GM23338 (cell line): Measurements from ENCODE around the gene REM2. TPM values are rescaled to one million over a fixed set of nuclear protein-coding genes. Genes with fewer than 3 reads are reported as not detected.

Source experiments
- ATAC-seq: fragments of 200-7000 bp; cut with Tn5 transposase; 3 replicates; pipeline ENCODE4 v1.9.1; 2020
- DNase-seq: peaks from one replicate; pipeline ENCODE4 v3.0.0-alpha.2; 2015; ENCODE audit warnings: low spot score
- H2AFZ ChIP-seq: fragments of 200-600 bp; sonication (generic); 2 replicates; pipeline ENCODE4 v1.8.0; 2016; ENCODE audit warnings: antibody characterized with exemption, mild to moderate bottlenecking, moderate library complexity
- H3F3A ChIP-seq: fragments of 200-600 bp; sonication (generic); replicated peaks from 2 replicates; pipeline ENCODE4 v1.8.0; 2017; ENCODE audit warnings: antibody characterized with exemption, mixed run types, low read depth
- H3K27ac ChIP-seq: fragments of 200-600 bp; sonication (generic); 2 replicates; pipeline ENCODE4 v1.6.1; 2016; ENCODE audit warnings: low read depth
- H3K27me3 ChIP-seq: fragments of 200-600 bp; sonication (generic); 2 replicates; pipeline ENCODE4 v1.8.0; 2016; ENCODE audit warnings: mild to moderate bottlenecking, mixed run types, moderate library complexity; ENCODE audit not compliant: insufficient read depth
- H3K36me3 ChIP-seq: fragments of 200-600 bp; sonication (generic); 2 replicates; pipeline ENCODE4 v1.8.0; 2016; ENCODE audit warnings: mild to moderate bottlenecking; ENCODE audit not compliant: insufficient read depth
- H3K4me1 ChIP-seq: fragments of 200-600 bp; sonication (generic); 2 replicates; pipeline ENCODE4 v1.8.0; 2016; ENCODE audit warnings: mild to moderate bottlenecking, moderate library complexity; ENCODE audit not compliant: insufficient read depth
- H3K4me2 ChIP-seq: fragments of 200-600 bp; sonication (generic); 2 replicates; pipeline ENCODE4 v1.7.1; 2017; ENCODE audit warnings: mixed run types
- H3K4me3 ChIP-seq: fragments of 200-600 bp; sonication (generic); 2 replicates; pipeline ENCODE4 v1.6.1; 2016; ENCODE audit warnings: mixed run types
- H3K79me2 ChIP-seq: fragments of 200-600 bp; sonication (generic); replicated peaks from 2 replicates; pipeline ENCODE4 v1.8.0; 2017; ENCODE audit warnings: mild to moderate bottlenecking; ENCODE audit not compliant: insufficient read depth
- H3K9me2 ChIP-seq: fragments of 200-600 bp; sonication (generic); 2 replicates; pipeline ENCODE4 v1.8.0; 2017; ENCODE audit not compliant: insufficient read depth
- H4K20me1 ChIP-seq: fragments of 200-600 bp; sonication (generic); replicated peaks from 2 replicates; pipeline ENCODE4 v1.8.0; 2017; ENCODE audit warnings: mild to moderate bottlenecking; ENCODE audit not compliant: insufficient read depth
- H3K27ac Mint-ChIP-seq: 2 replicates; pipeline ENCODE4 v1.8.0; 2020; ENCODE audit warnings: inconsistent platforms, mild to moderate bottlenecking, moderate library complexity, mixed read lengths
- H3K27me3 Mint-ChIP-seq: 3 replicates; pipeline ENCODE4 v1.8.0; 2022; ENCODE audit warnings: low read depth, mild to moderate bottlenecking, moderate library complexity, mixed read lengths, inconsistent platforms; ENCODE audit not compliant: insufficient read depth, poor library complexity
- H3K36me3 Mint-ChIP-seq: 3 replicates; pipeline ENCODE4 v1.8.0; 2021; ENCODE audit warnings: low read depth, mild to moderate bottlenecking, inconsistent platforms, moderate library complexity, mixed read lengths
- H3K4me1 Mint-ChIP-seq: 3 replicates; pipeline ENCODE4 v1.8.0; 2020; ENCODE audit warnings: mild to moderate bottlenecking, inconsistent platforms, mixed read lengths
- H3K4me3 Mint-ChIP-seq: 3 replicates; pipeline ENCODE4 v1.8.0; 2021; ENCODE audit warnings: moderate library complexity, mild to moderate bottlenecking, inconsistent platforms, mixed read lengths
- H3K9me3 Mint-ChIP-seq: 3 replicates; pipeline ENCODE4 v1.8.0; 2020; ENCODE audit warnings: moderate library complexity, mild to moderate bottlenecking, inconsistent platforms, mixed read lengths
- CREB1 ChIP-seq: fragments of 250-450 bp; sonication (Bioruptor Pico); IDR thresholded peaks from 2 replicates; pipeline ENCODE4 v1.5.0; 2020; ENCODE audit warnings: low read depth, mild to moderate bottlenecking, moderate library complexity
- EZH2 ChIP-seq: fragments of 200-600 bp; sonication (generic); IDR thresholded peaks from one replicate; pipeline ENCODE4 v1.8.0; 2017; ENCODE audit warnings: antibody characterized with exemption, mild to moderate bottlenecking, low read depth; ENCODE audit not compliant: unreplicated experiment
- EZH2phosphoT487 ChIP-seq: fragments of 200-600 bp; sonication (generic); IDR thresholded peaks from one replicate; pipeline ENCODE4 v1.8.1; 2018; ENCODE audit warnings: antibody characterized with exemption; ENCODE audit not compliant: unreplicated experiment
- JUNB ChIP-seq: IDR thresholded peaks from one replicate; pipeline ENCODE4 v1.6.1; 2016; ENCODE audit warnings: antibody characterized with exemption; ENCODE audit not compliant: unreplicated experiment
- POLR2AphosphoS5 ChIP-seq: IDR thresholded peaks from 2 replicates; pipeline ENCODE4 v1.6.1; 2016; ENCODE audit warnings: antibody characterized with exemption, low read depth
- STAT1 ChIP-seq: IDR thresholded peaks from one replicate; pipeline ENCODE4 v1.6.1; 2016; ENCODE audit warnings: antibody characterized with exemption; ENCODE audit not compliant: unreplicated experiment
- ZNF114 ChIP-seq: fragments of 250-450 bp; sonication (Bioruptor Pico); IDR thresholded peaks from 2 replicates; pipeline ENCODE4 v1.5.0; 2020; ENCODE audit warnings: mild to moderate bottlenecking, moderate library complexity
- ZNF331 ChIP-seq: fragments of 250-450 bp; sonication (Bioruptor Pico); IDR thresholded peaks from 2 replicates; pipeline ENCODE4 v1.5.0; 2020; ENCODE audit warnings: low read depth, mild to moderate bottlenecking, moderate library complexity
- polyA plus RNA-seq: library from polyadenylated mRNA; unstranded; fragments of >200 nt; fragmentation: Nextera tagmentation; extraction: Ambion mirVana; gene quantifications from 2 replicates; pipeline ENCODE4 v1.2.1, GENCODE V29; 2016
- total RNA-seq: library from RNA; depleted of rRNA; stranded (reverse); fragments of >200 nt; shearing (Covaris generic); gene quantifications from 2 replicates; pipeline ENCODE4 v1.2.3, GENCODE V29; 2014
- TF ChIP-seq, protein P1 (sequence below): IDR thresholded peaks from one replicate; pipeline ENCODE4 v1.6.1; 2018; ENCODE audit warnings: antibody characterized with exemption; ENCODE audit not compliant: unreplicated experiment
- TF ChIP-seq, protein P2 (sequence below), 2 experiments: fragments of 200-600 bp in 1 of 2; sonication (generic) in 1 of 2; conservative IDR thresholded peaks; 2 replicates each; pipeline versions ENCODE4 v1.5.1 to v1.6.1; 2016 to 2017; ENCODE audit warnings: antibody characterized with exemption in 2 of 2, low read depth in 2 of 2, mild to moderate bottlenecking in 2 of 2, moderate library complexity in 1 of 2
- TF ChIP-seq, protein P3 (sequence below): IDR thresholded peaks from 2 replicates; pipeline ENCODE4 v1.6.1; 2016; ENCODE audit warnings: antibody characterized with exemption

The REM2 gene
- total and polyA plus RNA-seq, 2 experiments from 2014 or later = 0.31 to 2.9 TPM

DNA sequence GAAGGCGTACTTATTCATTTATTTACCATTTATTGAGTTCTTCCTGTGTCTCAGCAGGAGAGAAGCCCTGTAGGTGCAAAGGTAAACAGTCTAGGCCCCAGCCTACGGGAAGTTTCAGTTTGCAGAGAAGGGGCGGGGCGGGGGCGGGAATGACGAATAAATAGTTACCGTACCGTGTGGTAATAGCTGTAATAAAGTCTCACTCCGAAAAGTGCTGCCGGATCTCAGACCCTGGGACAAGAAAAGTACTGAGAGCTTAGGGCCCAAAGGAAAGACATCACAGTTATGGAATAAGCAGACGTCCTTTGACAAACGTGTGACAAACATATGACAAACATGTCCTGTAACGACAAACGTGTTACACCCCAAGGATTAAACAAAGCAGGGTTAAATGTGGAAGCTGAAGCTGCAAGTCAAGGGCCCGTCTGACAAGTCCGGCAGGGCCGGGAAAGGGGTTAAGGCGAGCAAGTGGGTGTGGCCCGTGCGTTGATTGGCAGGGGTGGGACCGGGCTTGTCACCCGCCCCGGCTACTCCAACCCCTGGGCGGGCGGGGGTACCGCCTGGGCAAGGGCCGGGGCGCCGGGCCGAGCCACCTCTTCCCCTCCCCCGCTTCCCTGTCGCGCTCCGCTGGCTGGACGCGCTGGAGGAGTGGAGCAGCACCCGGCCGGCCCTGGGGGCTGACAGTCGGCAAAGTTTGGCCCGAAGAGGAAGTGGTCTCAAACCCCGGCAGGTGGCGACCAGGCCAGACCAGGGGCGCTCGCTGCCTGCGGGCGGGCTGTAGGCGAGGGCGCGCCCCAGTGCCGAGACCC, 11.6 kb upstream of the REM2 start, which contains the start of gene LRP10:
LRP10 (plus strand) TSS at position 517 of the 809 bp plus-strand sequence. CDS start 564 bp downstream, outside the sequence.
- Histone ChIP-seq H3K79me2 (no peaks in the 10 kb centered on the region), H3K36me3 (no peaks in the 10 kb centered on the region), H2AFZ (no peak within 1 kb of the TSS), H3K4me2 (peak within 1 kb of the TSS; percentile 76), H3K9me2 (no peaks in the 10 kb centered on the region), H3K27me3 (no peaks in the 10 kb centered on the region), H3K4me1 (peaks cover 19% of the 10 kb centered on the region), H3K27ac (peak within 1 kb of the TSS; percentile 81), H4K20me1 (no peaks in the 10 kb centered on the region), H3F3A (peaks cover 7% of the 10 kb centered on the region; the same call in 1 of the 2 replicates), H3K4me3 (peak within 1 kb of the TSS; percentile 96)
- peak; percentile 24 for TF ChIP-seq JUNB
- TF ChIP-seq POLR2AphosphoS5 = 0 out of 2 replicates have a peak, but pooled peaks have one; percentile 22
- TF ChIP-seq CREB1 = peak; percentile 40
- no peak for TF ChIP-seq ZNF114 (CRISPR knock-in tag)
- Mint-ChIP-seq H3K4me1 (peaks cover 13% of the 10 kb centered on the region), H3K9me3 (no peaks in the 10 kb centered on the region; the same call in 2 of the 3 replicates), H3K4me3 (peak within 1 kb of the TSS; percentile 89), H3K27me3 (peaks cover 20% of the 10 kb centered on the region), H3K36me3 (peaks cover 16% of the 10 kb centered on the region), H3K27ac (peak within 1 kb of the TSS; percentile 99)
- ATAC-seq = peak; percentile 90
- peak; percentile 98 for DNase-seq

DNA sequence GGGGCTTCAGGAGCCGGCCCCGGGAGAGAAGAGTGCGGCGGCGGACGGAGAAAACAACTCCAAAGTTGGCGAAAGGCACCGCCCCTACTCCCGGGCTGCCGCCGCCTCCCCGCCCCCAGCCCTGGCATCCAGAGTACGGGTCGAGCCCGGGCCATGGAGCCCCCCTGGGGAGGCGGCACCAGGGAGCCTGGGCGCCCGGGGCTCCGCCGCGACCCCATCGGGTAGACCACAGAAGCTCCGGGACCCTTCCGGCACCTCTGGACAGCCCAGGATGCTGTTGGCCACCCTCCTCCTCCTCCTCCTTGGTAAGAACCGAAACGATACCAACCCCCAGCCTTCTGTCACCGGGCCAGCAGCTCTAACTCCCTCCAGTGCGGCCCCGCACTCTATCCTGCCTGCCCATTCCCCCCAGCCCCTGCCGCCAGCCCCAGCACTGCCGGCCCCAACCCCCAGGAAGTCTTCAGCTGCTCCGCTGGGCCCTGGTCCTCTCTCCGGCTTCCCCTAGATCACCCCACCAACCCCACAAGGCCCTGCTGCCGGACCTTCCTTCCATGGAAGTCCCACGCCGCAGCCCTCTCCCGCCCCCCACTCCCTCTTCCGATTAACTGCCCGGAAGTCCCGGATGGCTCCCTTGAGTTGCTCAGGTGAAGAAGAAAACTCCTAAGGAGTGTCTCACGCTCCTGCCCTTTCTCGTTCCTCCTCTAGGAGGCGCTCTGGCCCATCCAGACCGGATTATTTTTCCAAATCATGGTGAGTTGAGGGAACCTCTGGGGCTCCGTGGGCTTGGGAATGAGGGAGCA, 10.8 kb upstream of the REM2 start:
- peak overlapping the region; percentile 23; the same call in 1 of the 2 replicates for H3K27ac ChIP-seq
- peak; percentile 78 for ATAC-seq
- H3K79me2 ChIP-seq = no peaks in the 10 kb centered on the region
- peak overlapping the region; percentile 96 for H3K4me3 ChIP-seq
- H3K36me3 Mint-ChIP-seq = peaks cover 16% of the 10 kb centered on the region
- H3K27ac Mint-ChIP-seq = peak overlapping the region; percentile 84
- peak overlapping the region; percentile 76 for H3K4me2 ChIP-seq
- H4K20me1 ChIP-seq = no peaks in the 10 kb centered on the region
- DNase-seq = peak; percentile 97
- H3K9me2 ChIP-seq = no peaks in the 10 kb centered on the region
- H3K9me3 Mint-ChIP-seq = no peaks in the 10 kb centered on the region
- H3K4me3 Mint-ChIP-seq = peak overlapping the region; percentile 89
- no peaks in the 10 kb centered on the region for H3K36me3 ChIP-seq
- no peak overlapping the region for H2AFZ ChIP-seq
- peaks cover 19% of the 10 kb centered on the region for H3K4me1 ChIP-seq
- H3K27me3 ChIP-seq = no peaks in the 10 kb centered on the region
- H3K4me1 Mint-ChIP-seq = peaks cover 13% of the 10 kb centered on the region
- H3F3A ChIP-seq = peaks cover 7% of the 10 kb centered on the region; the same call in 1 of the 2 replicates
- peaks cover 20% of the 10 kb centered on the region for H3K27me3 Mint-ChIP-seq
- TF ChIP-seq, protein P1, sequence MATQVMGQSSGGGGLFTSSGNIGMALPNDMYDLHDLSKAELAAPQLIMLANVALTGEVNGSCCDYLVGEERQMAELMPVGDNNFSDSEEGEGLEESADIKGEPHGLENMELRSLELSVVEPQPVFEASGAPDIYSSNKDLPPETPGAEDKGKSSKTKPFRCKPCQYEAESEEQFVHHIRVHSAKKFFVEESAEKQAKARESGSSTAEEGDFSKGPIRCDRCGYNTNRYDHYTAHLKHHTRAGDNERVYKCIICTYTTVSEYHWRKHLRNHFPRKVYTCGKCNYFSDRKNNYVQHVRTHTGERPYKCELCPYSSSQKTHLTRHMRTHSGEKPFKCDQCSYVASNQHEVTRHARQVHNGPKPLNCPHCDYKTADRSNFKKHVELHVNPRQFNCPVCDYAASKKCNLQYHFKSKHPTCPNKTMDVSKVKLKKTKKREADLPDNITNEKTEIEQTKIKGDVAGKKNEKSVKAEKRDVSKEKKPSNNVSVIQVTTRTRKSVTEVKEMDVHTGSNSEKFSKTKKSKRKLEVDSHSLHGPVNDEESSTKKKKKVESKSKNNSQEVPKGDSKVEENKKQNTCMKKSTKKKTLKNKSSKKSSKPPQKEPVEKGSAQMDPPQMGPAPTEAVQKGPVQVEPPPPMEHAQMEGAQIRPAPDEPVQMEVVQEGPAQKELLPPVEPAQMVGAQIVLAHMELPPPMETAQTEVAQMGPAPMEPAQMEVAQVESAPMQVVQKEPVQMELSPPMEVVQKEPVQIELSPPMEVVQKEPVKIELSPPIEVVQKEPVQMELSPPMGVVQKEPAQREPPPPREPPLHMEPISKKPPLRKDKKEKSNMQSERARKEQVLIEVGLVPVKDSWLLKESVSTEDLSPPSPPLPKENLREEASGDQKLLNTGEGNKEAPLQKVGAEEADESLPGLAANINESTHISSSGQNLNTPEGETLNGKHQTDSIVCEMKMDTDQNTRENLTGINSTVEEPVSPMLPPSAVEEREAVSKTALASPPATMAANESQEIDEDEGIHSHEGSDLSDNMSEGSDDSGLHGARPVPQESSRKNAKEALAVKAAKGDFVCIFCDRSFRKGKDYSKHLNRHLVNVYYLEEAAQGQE = no peak
- TF ChIP-seq JUNB (no peak), ZNF331 (CRISPR knock-in tag) (no peak), EZH2 (no peak), STAT1 (no peak), ZNF114 (CRISPR knock-in tag) (0 out of 2 replicates have a peak, but pooled peaks have one; percentile 26), EZH2phosphoT487 (no peak)
- TF ChIP-seq, protein P2, sequence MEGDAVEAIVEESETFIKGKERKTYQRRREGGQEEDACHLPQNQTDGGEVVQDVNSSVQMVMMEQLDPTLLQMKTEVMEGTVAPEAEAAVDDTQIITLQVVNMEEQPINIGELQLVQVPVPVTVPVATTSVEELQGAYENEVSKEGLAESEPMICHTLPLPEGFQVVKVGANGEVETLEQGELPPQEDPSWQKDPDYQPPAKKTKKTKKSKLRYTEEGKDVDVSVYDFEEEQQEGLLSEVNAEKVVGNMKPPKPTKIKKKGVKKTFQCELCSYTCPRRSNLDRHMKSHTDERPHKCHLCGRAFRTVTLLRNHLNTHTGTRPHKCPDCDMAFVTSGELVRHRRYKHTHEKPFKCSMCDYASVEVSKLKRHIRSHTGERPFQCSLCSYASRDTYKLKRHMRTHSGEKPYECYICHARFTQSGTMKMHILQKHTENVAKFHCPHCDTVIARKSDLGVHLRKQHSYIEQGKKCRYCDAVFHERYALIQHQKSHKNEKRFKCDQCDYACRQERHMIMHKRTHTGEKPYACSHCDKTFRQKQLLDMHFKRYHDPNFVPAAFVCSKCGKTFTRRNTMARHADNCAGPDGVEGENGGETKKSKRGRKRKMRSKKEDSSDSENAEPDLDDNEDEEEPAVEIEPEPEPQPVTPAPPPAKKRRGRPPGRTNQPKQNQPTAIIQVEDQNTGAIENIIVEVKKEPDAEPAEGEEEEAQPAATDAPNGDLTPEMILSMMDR (conservative IDR thresholded peaks at IDR 0.05; ENCODE audit: low read depth in 2 of 2) = peak; percentile 97 to 99
- TF ChIP-seq, protein P3, sequence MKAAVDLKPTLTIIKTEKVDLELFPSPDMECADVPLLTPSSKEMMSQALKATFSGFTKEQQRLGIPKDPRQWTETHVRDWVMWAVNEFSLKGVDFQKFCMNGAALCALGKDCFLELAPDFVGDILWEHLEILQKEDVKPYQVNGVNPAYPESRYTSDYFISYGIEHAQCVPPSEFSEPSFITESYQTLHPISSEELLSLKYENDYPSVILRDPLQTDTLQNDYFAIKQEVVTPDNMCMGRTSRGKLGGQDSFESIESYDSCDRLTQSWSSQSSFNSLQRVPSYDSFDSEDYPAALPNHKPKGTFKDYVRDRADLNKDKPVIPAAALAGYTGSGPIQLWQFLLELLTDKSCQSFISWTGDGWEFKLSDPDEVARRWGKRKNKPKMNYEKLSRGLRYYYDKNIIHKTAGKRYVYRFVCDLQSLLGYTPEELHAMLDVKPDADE = 0 out of 2 replicates have a peak, but pooled peaks have one; percentile 25
